Pancreas (tissue), 8 donors: ENCODE measurements around the gene MRGPRG. TPM values are rescaled to one million over a fixed set of nuclear protein-coding genes. Genes with fewer than 3 reads are reported as not detected.

Experiments
- polyA plus RNA-seq, 2 donors: library from polyadenylated mRNA; stranded (reverse); fragments of 200-250 nt; gene quantifications; one replicate each; pipeline ENCODE4 v1.2.3, GENCODE V29; 2013
- total RNA-seq, 6 donors: library from RNA; stranded (reverse); fragmentation: NEBNext Ultra II Directional in 4 of 6; extraction: Animal tissue kit (Norgen Biotek cat#: 25700) in 4 of 6; gene quantifications; one replicate each; pipeline versions ENCODE4 v1.2.1 to v1.2.4, GENCODE V29; 2021 to 2023
- donor health status: healthy with polysubstance abuse.
- donor health status: DM: no; HTN: no; CAD: no; lungs with moderate emphysema.
- donor health status: DM: no; HTN: no; CAD: no.
- donor health status: Bipolar disorder and iron deficiency.
- donor health status: DM: yes; HTN: yes; CAD: no.
- donor health status: DM: no; HTN: no; CAD: no.
- donor health status: DM: no; HTN: no; CAD: no.
- donor health status: DM: yes; HTN: yes; CAD: no.

Gene MRGPRG
- total and polyA plus RNA-seq, 8 donors = not detected

Other genes starting within 250 kb of the MRGPRG start
- gene NAP1L4, start 226.5 kb downstream of the MRGPRG start, total RNA-seq = 10 to 100 TPM; 29.3 to 67.4 (median 40.9) TPM
- gene NAP1L4, start 226.5 kb downstream of the MRGPRG start, polyA plus RNA-seq = 10 to 100 TPM; 40.9 to 52.5 TPM
- gene CARS1, start 161.4 kb downstream of the MRGPRG start, total RNA-seq = 10 to 100 TPM; 14.8 to 65.0 (median 19.8) TPM
- 10 to 100 TPM; 16.7 to 26.0 TPM for gene CARS1, start 161.4 kb downstream of the MRGPRG start, polyA plus RNA-seq
- 10 to 100 TPM in 4 of 6 donors, 1 to 10 TPM in 2; 9.8 to 16.7 (median 10.6) TPM for gene OSBPL5, start 53.5 kb downstream of the MRGPRG start, total RNA-seq
- gene OSBPL5, start 53.5 kb downstream of the MRGPRG start, polyA plus RNA-seq = 10 to 100 TPM; 12.6 to 14.9 TPM
- under 1 TPM in 5 of 6 donors, not detected in 1; 0.16 to 0.58 (median 0.19) TPM for gene MRGPRE, start 13.6 kb upstream of the MRGPRG start, total RNA-seq
- under 1 TPM; 0.23 to 0.33 TPM for gene MRGPRE, start 13.6 kb upstream of the MRGPRG start, polyA plus RNA-seq
- gene ZNF195, start 160.3 kb upstream of the MRGPRG start, total RNA-seq = 10 to 100 TPM; 11.4 to 20.4 (median 14.4) TPM
- gene ZNF195, start 160.3 kb upstream of the MRGPRG start, polyA plus RNA-seq = 10 to 100 TPM; 13.3 to 18.1 TPM